Esophagus squamous epithelium (tissue), 4 donors: ENCODE results near the gene KDSR.

Source experiments
- CTCF ChIP-seq, 6 experiments: fragments of 450-650 bp in 4 of 6; fragments of 200-600 bp in 2 of 6; sonication (generic) in 2 of 6; IDR thresholded peaks; one replicate each; pipeline ENCODE4 v1.5.1; 2016 to 2019; ENCODE audit warnings: antibody characterized with exemption in 6 of 6, mild to moderate bottlenecking in 4 of 6, moderate library complexity in 4 of 6
- POLR2A ChIP-seq, 4 donors: fragments of 450-650 bp; IDR thresholded peaks; one replicate each; pipeline ENCODE4 v1.6.1; 2017; ENCODE audit warnings: antibody characterized with exemption in 4 of 4, mild to moderate bottlenecking in 4 of 4, moderate library complexity in 3 of 4

- TF ChIP-seq CTCF (IDR thresholded peaks at IDR 0.05), result no peak
- TF ChIP-seq POLR2A (IDR thresholded peaks at IDR 0.05), result no peak
Measured at GRCh38 chr18:63283305-63284094, 83.5 kb downstream of the KDSR start.
